Measurements from ENCODE around the gene NPAS3.
A peak's percentile ranks its signal among the peaks of the same experiment; 100 is the strongest.

NPAS3 gene

GRCh38 chr14:33363682-33364081 lies 425.0 kb downstream of the NPAS3 start:
- DNase-seq (ENCODE audit: low read depth), result peak; percentile 43
- no peak overlapping the region for H3K4me3 ChIP-seq (ENCODE audit: low read length)
- no peak for TF ChIP-seq CTCF (conservative IDR thresholded peaks at IDR 0.05; ENCODE audit: low read length)

GRCh38 chr14:33364466-33364865 lies 425.8 kb downstream of the NPAS3 start:
- TF ChIP-seq CTCF (conservative IDR thresholded peaks at IDR 0.05; ENCODE audit: low read length), result no peak
- DNase-seq (ENCODE audit: low read depth), result no peak
- H3K4me3 ChIP-seq (ENCODE audit: low read length), result no peak overlapping the region

- no peak for TF ChIP-seq CTCF (conservative IDR thresholded peaks at IDR 0.05; ENCODE audit: low read length)
- H3K4me3 ChIP-seq (ENCODE audit: low read length), result no peak overlapping the region
- DNase-seq (ENCODE audit: low read depth), result no peak
These were observed 430.4 kb downstream of the NPAS3 start for GRCh38 chr14:33369041-33369440.

GRCh38 chr14:33369972-33370371 lies 431.3 kb downstream of the NPAS3 start:
- H3K4me3 ChIP-seq (ENCODE audit: low read length), result no peak overlapping the region
- no peak for TF ChIP-seq CTCF (conservative IDR thresholded peaks at IDR 0.05; ENCODE audit: low read length)
- no peak for DNase-seq (ENCODE audit: low read depth)

DNA sequence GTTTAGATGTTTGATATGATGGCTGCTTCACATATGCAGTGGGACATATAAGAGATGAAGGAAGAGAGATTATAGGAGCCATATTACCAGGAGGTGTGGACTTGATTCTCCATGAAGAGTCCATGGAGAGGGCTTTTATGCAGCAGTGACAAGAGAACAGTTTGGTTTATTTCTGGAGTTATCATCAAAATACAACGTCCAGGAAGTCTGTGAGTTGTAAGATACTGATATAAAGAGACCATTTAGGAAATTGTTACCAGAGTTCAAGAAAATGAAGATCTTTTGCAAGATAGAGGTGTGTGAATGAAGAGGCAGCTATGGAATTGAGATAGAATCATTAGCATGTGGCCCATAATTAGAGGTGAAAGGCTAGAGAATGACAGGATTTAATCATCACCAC lies 431.7 kb downstream of the NPAS3 start:
- no peak for TF ChIP-seq CTCF (conservative IDR thresholded peaks at IDR 0.05; ENCODE audit: low read length)
- no peak for DNase-seq (ENCODE audit: low read depth)
- no peak overlapping the region for H3K4me3 ChIP-seq (ENCODE audit: low read length)

DNA sequence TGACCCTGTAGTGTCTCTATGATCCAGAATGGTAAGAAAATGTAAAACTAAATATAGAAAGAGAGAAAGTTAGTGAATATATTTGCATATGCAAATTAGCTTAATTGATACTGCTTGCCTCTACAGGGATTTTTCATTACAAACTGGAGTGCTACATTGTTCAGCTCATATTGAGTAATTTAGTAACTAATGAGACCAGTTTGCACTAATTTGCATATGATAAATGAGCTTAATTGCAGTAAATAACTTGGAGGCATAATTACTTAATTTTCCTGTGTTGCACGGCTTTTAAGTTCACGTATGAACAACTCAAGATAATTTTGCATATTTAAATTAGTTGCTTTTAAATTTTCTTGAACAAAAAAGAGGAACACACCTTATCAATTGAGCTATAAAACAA lies 436.5 kb downstream of the NPAS3 start:
- no peak for TF ChIP-seq CTCF (conservative IDR thresholded peaks at IDR 0.05; ENCODE audit: low read length)
- no peak for DNase-seq (ENCODE audit: low read depth)
- H3K4me3 ChIP-seq (ENCODE audit: low read length), result no peak overlapping the region

- TF ChIP-seq CTCF (conservative IDR thresholded peaks at IDR 0.05; ENCODE audit: low read length), result no peak
- DNase-seq (ENCODE audit: low read depth), result peak; percentile 31
- no peak overlapping the region for H3K4me3 ChIP-seq (ENCODE audit: low read length)
These were observed 437.1 kb downstream of the NPAS3 start for GRCh38 chr14:33375786-33376185.
